Activated CD4-positive, alpha-beta T cell treated with anti-CD3 and anti-CD28 coated beads, Interleukin-2, Interleukin-4, amounts not matched to agents 100 ng/mL and 50 ng/mL, durations not matched to agents 16 hours and 8 hours (primary cell): ENCODE data around the gene POLA1.

Experiments used
- DNase-seq: peaks from one replicate; pipeline ENCODE4 v3.0.0-alpha.2; 2020; ENCODE audit warnings: low spot score

POLA1 gene

GRCh38 chrX:24969812-24970211 is 276.1 kb downstream of the POLA1 start:
- no peak for DNase-seq

DNA sequence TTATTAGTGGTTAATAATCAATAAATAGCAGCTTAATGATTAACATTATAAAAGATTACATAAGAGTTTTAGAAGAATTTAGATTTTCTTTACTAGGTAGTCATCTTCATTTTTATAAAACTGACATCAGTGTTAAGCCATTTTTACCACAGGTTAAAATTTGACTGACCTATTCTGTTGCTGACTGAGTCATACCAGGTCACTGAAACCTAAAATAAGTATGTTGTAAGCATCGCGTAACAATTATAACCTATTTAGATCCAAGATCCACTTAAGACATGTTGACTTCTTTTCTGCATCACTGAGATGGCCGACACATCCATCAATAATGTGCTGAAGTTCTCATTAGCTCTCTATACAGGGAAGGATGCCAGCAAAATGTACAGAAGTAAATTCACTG is 285.4 kb downstream of the POLA1 start:
- no peak for DNase-seq

DNA sequence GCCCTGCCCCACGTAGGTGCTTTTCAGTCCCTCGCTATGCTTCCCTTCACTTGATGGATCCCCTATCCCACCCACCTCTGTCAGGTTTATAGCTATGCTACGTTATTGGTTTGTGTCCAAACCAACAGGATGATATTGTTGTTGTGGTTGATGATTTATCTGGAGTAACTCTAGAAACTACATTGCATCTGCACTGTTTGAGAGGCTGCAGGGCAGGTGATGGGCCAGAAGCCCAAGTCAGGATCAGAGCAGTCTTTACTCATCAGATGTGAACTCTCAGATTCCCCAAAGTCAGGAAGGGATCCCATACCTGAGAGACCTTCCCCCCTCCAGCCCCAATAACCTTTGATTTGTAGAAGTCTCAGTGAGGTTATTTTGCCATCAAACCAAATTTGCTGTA is 287.3 kb downstream of the POLA1 start:
- DNase-seq, result no peak

GRCh38 chrX:24982306-24982965 is 288.7 kb downstream of the POLA1 start:
- no peak for DNase-seq

DNA sequence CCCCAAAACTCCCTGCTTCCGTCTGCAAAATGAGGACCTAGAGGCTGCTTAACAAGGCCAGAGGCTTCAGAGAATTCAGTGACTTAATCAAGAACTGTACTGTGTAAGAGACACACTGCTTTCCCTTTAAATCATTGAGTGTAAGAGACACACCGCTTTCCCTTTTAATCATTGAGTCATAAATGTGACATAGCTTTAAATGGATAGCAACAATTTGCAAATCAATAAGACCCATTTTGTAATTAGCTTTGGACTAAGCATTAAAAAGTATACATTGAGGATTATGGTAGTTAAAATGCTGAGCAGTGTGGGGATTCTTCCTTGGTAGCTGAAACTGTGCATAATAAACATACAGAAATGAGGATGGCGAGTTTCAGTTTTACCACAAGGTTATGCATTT is 290.2 kb downstream of the POLA1 start:
- DNase-seq, result no peak

DNA sequence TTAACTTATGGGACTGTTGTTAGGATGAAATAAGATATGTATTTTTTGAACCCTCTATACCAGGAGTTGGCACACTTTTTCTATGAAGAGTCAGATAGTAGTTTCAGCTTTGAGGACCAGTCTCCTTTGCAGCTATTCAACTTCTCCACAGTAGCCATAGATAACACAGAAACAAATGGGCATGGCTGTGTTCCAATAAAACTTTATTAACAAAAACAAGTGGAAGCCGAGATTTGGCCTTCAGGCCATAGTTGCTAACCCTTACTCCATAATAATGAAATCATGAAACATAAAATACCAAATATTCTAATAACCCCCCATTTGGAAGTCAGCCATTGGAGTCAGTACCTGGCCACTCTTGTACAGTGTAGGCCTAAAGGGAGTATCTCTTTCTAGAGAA is 291.4 kb downstream of the POLA1 start:
- no peak for DNase-seq

DNA sequence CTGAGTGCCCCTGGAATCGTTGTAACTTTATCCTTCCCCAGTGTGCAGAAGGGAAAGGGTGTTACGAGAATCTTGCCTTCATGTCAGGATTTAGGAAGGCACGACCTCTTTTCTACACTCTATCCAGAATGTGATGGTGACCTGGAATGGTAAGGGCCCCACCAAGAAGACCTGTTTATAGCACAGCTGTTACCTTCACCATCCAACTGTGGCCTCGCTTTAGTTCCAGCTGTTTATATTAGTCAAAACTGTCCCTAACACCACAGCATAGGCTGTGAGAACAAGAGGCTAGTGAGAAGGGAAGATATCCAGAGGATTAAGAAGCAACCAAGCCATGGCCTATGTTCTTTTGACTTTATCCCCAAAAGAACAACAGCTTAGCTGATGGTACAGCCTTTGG is 294.0 kb downstream of the POLA1 start:
- no peak for DNase-seq

DNA sequence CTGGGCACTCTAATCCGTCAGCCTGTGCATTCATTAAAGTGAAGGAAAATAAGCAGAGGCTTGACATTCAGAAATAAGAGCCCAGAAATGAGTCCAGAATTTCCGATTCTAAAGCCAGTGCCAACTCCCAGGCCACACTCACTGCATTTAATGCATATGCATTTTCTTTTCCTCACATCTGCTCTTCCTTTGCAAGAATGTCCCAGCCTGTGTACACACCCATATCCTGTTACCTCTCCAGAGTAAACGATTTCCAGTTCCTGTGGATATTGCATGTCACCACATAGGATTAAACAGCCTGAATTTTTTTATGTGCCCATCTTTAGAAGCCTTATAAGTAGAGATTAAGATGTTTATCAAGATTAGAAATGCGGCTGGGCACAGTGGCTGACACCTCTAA is 294.6 kb downstream of the POLA1 start:
- DNase-seq, result no peak

DNA sequence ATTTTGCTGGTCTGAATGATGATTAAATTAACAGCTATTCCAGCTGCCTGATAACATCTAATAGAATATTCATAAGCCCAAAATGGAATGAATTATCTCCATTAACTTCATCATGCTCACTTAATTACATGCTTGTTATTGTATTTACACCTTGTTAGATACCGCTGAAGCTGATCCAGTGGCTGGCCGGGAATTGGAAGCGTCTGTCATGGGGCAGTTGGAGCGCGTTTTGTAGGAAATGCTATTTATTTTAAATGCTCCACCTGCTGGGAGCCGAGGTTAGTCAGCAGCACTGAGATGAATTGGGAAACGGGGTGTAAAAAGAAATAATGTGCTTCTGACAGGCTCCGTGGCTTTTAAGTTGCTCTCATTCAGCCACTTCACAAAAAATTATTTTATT is 296.8 kb downstream of the POLA1 start:
- DNase-seq, result no peak

DNA sequence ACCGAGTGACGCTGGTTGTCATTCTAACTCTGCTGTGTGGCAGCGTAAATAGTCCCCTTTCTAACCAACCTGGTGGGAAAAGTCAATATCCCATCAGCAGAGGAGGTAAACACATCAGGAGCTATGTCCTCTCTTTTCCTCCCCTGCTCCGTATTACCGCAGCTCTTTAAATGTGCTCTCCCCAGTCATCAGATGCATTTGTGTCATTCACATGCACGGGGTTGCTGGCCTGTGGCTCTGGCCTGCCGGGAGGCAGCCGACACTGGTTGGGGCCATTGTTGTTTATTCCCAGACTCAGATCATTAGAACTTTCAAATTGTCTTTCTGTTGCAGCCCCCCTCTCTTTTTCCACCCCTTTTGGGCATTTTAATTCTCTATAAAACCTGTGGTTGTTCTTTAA is 300.2 kb downstream of the POLA1 start:
- DNase-seq, result no peak

DNA sequence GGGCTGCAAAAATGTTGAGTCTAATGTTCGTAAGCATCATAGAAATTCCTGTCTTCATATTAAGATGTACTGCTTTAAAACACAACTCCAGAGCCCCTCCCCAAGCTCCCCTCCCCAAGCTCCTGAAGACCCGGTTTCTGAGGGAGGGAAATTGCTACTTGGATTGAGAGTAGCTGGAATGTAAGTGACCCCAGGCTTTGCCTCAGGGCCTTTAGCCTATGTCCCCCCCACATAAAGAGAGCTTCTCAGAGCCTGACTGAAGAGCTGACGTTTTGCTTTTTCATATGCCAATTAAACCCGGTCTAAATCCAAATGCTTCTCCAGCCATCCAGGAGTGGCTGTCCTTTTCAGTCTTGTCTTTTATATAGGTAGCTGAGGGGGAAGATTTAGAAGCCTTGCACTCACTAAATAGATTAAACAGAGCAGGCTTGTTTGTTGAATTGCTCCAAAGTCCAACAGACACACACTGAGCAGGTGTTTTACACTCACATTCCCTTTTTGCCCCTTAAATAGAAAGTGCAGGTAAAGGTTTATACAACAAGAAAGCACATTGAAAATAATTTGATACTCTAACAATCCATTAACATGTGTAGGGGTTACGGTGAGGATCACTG is 302.5 kb downstream of the POLA1 start:
- DNase-seq, result no peak

- DNase-seq, result no peak
Measured at GRCh38 chrX:24999511-24999910, 305.8 kb downstream of the POLA1 start.

DNA sequence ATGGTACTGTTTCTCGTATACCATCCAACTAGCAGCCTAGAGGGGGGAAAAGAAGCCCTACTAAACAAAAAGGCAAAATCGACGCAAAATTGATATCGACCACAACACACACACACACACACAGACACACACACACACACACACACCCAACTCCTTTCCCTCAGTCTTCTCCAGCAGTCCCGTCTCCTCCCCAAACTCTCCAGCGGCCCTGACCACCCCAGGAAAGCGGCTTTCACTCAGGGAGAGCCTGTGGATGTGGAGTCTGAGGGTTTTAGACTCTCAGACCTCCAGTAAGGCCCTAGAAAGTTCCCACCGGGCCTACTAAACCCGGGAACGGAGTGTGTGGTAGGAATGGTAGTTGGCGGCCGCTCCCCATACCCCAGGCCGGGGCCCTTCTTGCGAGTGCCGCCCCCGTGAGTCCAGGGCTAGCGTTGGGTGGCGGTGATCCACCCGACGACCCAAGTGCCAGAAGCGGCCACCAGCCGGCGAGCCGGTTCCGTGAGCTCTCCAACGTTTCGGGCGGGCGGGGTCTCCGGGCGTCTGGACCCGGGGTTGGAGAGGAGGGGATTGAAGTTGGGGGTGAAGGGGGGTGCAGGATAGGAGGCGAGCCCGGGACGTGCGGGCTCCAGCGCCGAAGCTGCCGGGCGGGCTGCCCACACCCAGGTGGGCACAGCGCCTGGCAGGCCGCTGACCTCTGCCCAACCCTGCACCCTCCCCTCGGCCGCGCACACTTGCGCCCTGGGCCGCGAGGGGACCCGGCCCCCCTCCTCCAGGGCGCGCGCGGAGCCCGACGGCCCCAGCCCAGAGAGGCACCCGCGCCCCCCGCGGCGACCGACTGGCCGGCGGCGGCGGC is 308.3 kb downstream of the POLA1 start:
- DNase-seq, result no peak

DNA sequence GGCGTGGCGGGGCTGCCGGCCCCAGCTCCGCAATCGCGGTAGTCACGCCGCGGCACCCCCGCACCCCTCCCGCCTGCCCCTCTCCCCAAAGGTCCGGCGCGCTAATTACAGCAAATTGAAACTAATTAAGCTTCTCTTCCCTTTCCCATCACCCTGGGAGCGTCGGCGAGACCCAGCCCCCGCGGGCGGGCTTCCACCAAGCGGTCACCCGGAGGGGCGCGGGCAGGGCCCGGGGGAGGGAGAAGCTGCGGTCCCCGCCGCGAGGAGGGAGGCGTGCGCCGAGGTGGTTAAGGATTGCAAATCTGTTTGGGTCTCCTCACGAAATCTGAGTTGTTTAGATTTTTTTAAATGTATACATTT is 308.9 kb downstream of the POLA1 start:
- no peak for DNase-seq

DNA sequence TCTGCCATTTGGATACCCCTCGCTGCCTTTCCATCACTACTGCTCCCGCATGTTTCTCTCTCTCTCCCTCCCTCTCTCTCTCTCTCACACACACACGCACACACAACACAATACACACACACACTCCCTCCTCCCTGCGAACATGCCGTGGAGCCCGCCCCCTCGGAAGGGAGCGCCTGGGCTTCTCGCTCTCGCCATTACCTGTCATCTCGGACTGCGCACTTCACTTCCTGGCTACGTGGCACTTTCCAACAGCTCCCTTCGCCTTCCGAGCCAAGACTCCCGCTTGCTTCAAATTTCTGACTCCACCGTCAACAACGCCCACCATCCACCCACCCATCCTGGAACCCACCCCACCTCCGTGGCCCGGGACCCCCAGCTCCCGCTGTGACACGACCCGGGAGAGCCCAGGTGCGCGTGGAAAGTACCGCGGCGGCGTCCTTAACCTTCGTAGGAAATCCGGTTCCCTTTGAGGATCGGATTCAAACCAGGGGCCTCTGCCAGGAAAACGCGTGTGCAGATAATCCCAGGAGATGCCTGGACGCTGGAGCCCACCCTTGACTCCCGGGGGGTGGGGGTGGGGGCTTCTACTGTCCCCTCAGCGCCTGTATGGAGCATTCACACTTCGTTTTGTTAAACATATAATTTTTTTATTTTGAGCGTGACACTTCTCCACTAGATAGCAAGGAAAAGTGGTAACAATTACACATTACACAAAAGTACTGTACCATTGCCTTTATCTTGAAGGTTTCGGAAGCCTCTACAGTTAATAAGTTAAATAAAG is 309.5 kb downstream of the POLA1 start:
- no peak for DNase-seq

GRCh38 chrX:25004040-25004439 is 310.3 kb downstream of the POLA1 start:
- no peak for DNase-seq

- no peak for DNase-seq
Measured at GRCh38 chrX:25004485-25005032, 310.8 kb downstream of the POLA1 start.

DNA sequence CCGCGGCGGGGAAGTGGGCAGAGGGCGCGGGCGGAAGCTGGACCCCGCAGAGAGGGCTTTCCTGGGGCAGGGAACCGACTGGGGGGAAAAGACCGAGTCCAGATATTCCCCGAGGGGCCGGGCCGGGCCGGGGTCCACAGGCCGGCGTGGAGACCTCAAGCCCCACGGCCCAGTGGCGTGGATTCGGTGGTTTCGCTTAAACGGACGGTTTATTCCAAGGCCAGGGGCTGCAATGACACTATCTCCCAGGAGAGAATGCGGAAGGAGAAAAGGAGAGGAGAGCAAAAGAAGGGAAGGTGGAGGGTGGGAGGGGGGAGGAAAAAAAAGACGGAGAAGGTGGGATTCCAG is 311.3 kb downstream of the POLA1 start:
- DNase-seq, result no peak

DNA sequence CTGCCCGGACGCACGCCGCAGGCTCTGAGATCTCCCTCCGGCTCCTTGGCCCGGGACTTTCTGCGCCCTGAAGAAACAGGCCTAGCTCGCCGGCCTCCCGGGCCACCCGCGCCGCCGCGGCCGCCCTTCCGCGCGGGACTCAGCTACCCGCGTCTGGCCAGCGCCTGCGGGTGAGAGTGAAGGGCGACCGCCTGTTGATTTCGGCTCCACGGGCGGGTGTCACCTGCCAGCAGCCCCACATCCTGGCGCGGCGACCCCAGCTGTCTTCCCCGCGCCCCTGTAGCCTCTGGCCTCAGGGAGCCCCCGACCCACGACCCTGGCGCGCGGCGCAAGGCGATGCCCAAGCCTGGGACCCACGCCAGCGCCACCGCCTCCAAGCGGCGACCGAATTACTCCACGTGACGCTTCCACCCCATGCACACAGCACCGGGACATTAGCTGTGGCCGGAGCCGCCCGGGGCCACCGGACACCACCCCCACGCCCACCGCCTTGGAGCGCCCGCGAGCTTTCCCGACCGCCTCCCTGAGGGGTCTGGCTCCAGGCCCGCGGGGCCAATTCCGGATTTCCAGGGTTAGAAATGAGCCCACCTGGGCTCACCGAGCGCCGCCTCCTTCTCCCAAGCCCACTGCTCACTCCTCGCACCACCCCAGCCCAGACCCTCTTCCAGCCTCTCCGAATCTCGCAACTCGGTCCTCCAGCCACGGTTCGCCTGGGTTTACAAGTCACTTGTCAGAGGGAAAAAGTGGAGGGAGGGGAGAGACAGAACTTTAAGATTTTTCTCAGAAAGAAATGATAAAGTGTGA is 311.9 kb downstream of the POLA1 start:
- no peak for DNase-seq

GRCh38 chrX:25006586-25007058 is 312.9 kb downstream of the POLA1 start:
- no peak for DNase-seq
